DLD1 (cell line): ENCODE results near the gene TRAPPC3L.

Source experiments
- in situ Hi-C: cut with HindIII; loops from 2 replicates; pipeline ENCODE4 v1.10.0; 2017; ENCODE audit warnings: low sequenced_read_pairs

Gene TRAPPC3L

GRCh38 chr6:116560130-116560529, 14.6 kb upstream of the TRAPPC3L start:
- in situ Hi-C loops: no loop called here

GRCh38 chr6:116557893-116558292, 12.4 kb upstream of the TRAPPC3L start:
- in situ Hi-C loops: no loop called here

GRCh38 chr6:116556814-116557415, 11.4 kb upstream of the TRAPPC3L start:
- in situ Hi-C loops: no loop called here

- in situ Hi-C loops: no loop called here
These were observed 10.6 kb upstream of the TRAPPC3L start for GRCh38 chr6:116556065-116556464.

- in situ Hi-C loops: no loop called here
These were observed 8.0 kb upstream of the TRAPPC3L start, which contains the start of gene CALHM4 for GRCh38 chr6:116553451-116553850. Gene CALHM4 (plus strand): TSS chr6:116553751. CDS start chr6:116553794, 43 bp downstream.

GRCh38 chr6:116550796-116551195, 5.3 kb upstream of the TRAPPC3L start:
- in situ Hi-C loops: no loop called here

GRCh38 chr6:116547358-116547757, 1.9 kb upstream of the TRAPPC3L start:
- in situ Hi-C loops: no loop called here

GRCh38 chr6:116543149-116543548, 2.3 kb downstream of the TRAPPC3L start:
- in situ Hi-C loops: no loop called here

- in situ Hi-C loops: no loop called here
These were observed 3.1 kb downstream of the TRAPPC3L start for GRCh38 chr6:116542426-116542825.

GRCh38 chr6:116536216-116536621, 9.3 kb downstream of the TRAPPC3L start:
- in situ Hi-C loops: no loop called here

GRCh38 chr6:116535109-116535508, 10.4 kb downstream of the TRAPPC3L start:
- in situ Hi-C loops: no loop called here

- in situ Hi-C loops: no loop called here
These were observed 12.1 kb downstream of the TRAPPC3L start for GRCh38 chr6:116533233-116533957.

- in situ Hi-C loops: no loop called here
These were observed 13.6 kb downstream of the TRAPPC3L start for GRCh38 chr6:116531675-116532570.

- in situ Hi-C loops: no loop called here
These were observed 15.0 kb downstream of the TRAPPC3L start for GRCh38 chr6:116530436-116530835.

- in situ Hi-C loops: no loop called here
These were observed 15.8 kb downstream of the TRAPPC3L start for GRCh38 chr6:116529466-116530290.

- in situ Hi-C loops: no loop called here
These were observed 16.7 kb downstream of the TRAPPC3L start for GRCh38 chr6:116528780-116529179.

GRCh38 chr6:116528133-116528532, 17.4 kb downstream of the TRAPPC3L start:
- in situ Hi-C loops: no loop called here

GRCh38 chr6:116524236-116524635, 21.2 kb downstream of the TRAPPC3L start:
- in situ Hi-C loops: no loop called here

GRCh38 chr6:116522896-116523295, 22.6 kb downstream of the TRAPPC3L start:
- in situ Hi-C loops: no loop called here

GRCh38 chr6:116518621-116519368, 26.7 kb downstream of the TRAPPC3L start:
- in situ Hi-C loops: no loop called here
